ENCODE results near the gene TRPC1.
A peak's percentile ranks its signal among the peaks of the same experiment; 100 is the strongest.

The TRPC1 gene

GRCh38 chr3:142754494-142754893, 30.7 kb downstream of the TRPC1 start:
- DNase-seq (ENCODE audit: low spot score): no peak

- no peak for DNase-seq (ENCODE audit: low spot score)
These were observed 44.5 kb downstream of the TRPC1 start for GRCh38 chr3:142768338-142768737.

- no peak for DNase-seq (ENCODE audit: low spot score)
These were observed 54.1 kb downstream of the TRPC1 start for GRCh38 chr3:142777927-142778326.

- no peak for DNase-seq (ENCODE audit: low spot score)
These were observed 54.7 kb downstream of the TRPC1 start for GRCh38 chr3:142778541-142778940.

GRCh38 chr3:142779591-142779990, 55.8 kb downstream of the TRPC1 start:
- no peak for DNase-seq (ENCODE audit: low spot score)

- no peak for DNase-seq (ENCODE audit: low spot score)
These were observed 58.8 kb downstream of the TRPC1 start for GRCh38 chr3:142782616-142783015.

GRCh38 chr3:142784228-142784627, 60.4 kb downstream of the TRPC1 start:
- no peak for DNase-seq (ENCODE audit: low spot score)

GRCh38 chr3:142785996-142786395, 62.2 kb downstream of the TRPC1 start:
- DNase-seq (ENCODE audit: low spot score): no peak

GRCh38 chr3:142787719-142788118, 63.9 kb downstream of the TRPC1 start:
- DNase-seq (ENCODE audit: low spot score): no peak

GRCh38 chr3:142794508-142794907, 70.7 kb downstream of the TRPC1 start:
- no peak for DNase-seq (ENCODE audit: low spot score)

- no peak for DNase-seq (ENCODE audit: low spot score)
These were observed 71.5 kb downstream of the TRPC1 start for GRCh38 chr3:142795332-142795731.

GRCh38 chr3:142796823-142797222, 73.0 kb downstream of the TRPC1 start:
- DNase-seq (ENCODE audit: low spot score): no peak

GRCh38 chr3:142801746-142802145, 77.9 kb downstream of the TRPC1 start:
- no peak for DNase-seq (ENCODE audit: low spot score)

GRCh38 chr3:142802891-142803290, 79.1 kb downstream of the TRPC1 start:
- no peak for DNase-seq (ENCODE audit: low spot score)

- DNase-seq (ENCODE audit: low spot score): peak; percentile 54
These were observed 84.5 kb downstream of the TRPC1 start for GRCh38 chr3:142808103-142808917.

- DNase-seq (ENCODE audit: low spot score): no peak
These were observed 85.4 kb downstream of the TRPC1 start for GRCh38 chr3:142809259-142809658.

GRCh38 chr3:142815803-142816202, 92.0 kb downstream of the TRPC1 start:
- no peak for DNase-seq (ENCODE audit: low spot score)

- DNase-seq (ENCODE audit: low spot score): no peak
These were observed 93.5 kb downstream of the TRPC1 start for GRCh38 chr3:142817356-142817755.

GRCh38 chr3:142817897-142818296, 94.1 kb downstream of the TRPC1 start:
- DNase-seq (ENCODE audit: low spot score): no peak

GRCh38 chr3:142818651-142819050, 94.8 kb downstream of the TRPC1 start:
- no peak for DNase-seq (ENCODE audit: low spot score)

- no peak for DNase-seq (ENCODE audit: low spot score)
These were observed 95.3 kb downstream of the TRPC1 start for GRCh38 chr3:142819179-142819578.

- peak; percentile 72 for DNase-seq (ENCODE audit: low spot score)
These were observed 105.0 kb downstream of the TRPC1 start for GRCh38 chr3:142828703-142829305.

- DNase-seq (ENCODE audit: low spot score): no peak
These were observed 113.7 kb downstream of the TRPC1 start for GRCh38 chr3:142837526-142837925.

GRCh38 chr3:142839831-142840230, 116.0 kb downstream of the TRPC1 start:
- no peak for DNase-seq (ENCODE audit: low spot score)
